Rectal smooth muscle tissue (tissue), 1 donor: ENCODE measurements around the gene SETD4.

Source experiments
- H3K27ac ChIP-seq: one replicate; pipeline ENCODE4 v1.7.0; 2013; ENCODE audit warnings: low read depth, low read length, inconsistent platforms
- H3K27me3 ChIP-seq: one replicate; pipeline ENCODE4 v1.7.0; 2013; ENCODE audit warnings: low read length; ENCODE audit not compliant: control insufficient read depth, insufficient read depth
- H3K36me3 ChIP-seq: one replicate; pipeline ENCODE4 v1.7.0; 2013; ENCODE audit warnings: low read length; ENCODE audit not compliant: control insufficient read depth, insufficient read depth
- H3K4me1 ChIP-seq: one replicate; pipeline ENCODE4 v1.7.0; 2013; ENCODE audit warnings: low read length; ENCODE audit not compliant: control insufficient read depth, insufficient read depth
- H3K4me3 ChIP-seq: one replicate; pipeline ENCODE4 v1.7.0; 2013; ENCODE audit warnings: low read length
- H3K9ac ChIP-seq: one replicate; pipeline ENCODE4 v1.7.0; 2013; ENCODE audit warnings: low read length

SETD4 gene

GRCh38 chr21:35988416-35989137, 71.7 kb downstream of the SETD4 start:
- no peak overlapping the region for H3K27ac ChIP-seq
- no peak overlapping the region for H3K9ac ChIP-seq
- no peak overlapping the region for H3K4me3 ChIP-seq
- no peaks in the 10 kb centered on the region for H3K4me1 ChIP-seq
- H3K36me3 ChIP-seq = no peaks in the 10 kb centered on the region
- H3K27me3 ChIP-seq = no peaks in the 10 kb centered on the region

DNA sequence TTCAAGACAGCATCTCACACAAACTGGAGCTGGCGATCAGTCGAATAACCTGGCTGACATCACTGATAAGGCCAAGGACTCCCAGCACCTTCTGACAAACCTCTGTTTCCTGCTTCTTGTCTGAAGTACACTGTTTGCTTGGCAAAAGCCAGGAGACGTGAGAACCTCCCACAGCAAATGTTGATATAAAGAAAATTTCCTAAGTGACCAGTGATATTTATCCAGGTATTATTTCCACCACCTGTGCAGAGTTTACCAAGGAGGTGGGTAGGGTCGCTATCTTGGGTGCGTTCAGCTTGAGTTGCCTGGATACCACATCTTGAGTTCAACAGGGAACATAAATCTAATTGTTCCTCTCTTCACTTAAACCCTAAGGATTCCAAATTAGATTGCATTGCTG, 72.9 kb downstream of the SETD4 start:
- Histone ChIP-seq H3K4me1 (no peaks in the 10 kb centered on the region), H3K27me3 (no peaks in the 10 kb centered on the region), H3K4me3 (no peak overlapping the region), H3K27ac (no peak overlapping the region), H3K36me3 (no peaks in the 10 kb centered on the region), H3K9ac (no peak overlapping the region)

DNA sequence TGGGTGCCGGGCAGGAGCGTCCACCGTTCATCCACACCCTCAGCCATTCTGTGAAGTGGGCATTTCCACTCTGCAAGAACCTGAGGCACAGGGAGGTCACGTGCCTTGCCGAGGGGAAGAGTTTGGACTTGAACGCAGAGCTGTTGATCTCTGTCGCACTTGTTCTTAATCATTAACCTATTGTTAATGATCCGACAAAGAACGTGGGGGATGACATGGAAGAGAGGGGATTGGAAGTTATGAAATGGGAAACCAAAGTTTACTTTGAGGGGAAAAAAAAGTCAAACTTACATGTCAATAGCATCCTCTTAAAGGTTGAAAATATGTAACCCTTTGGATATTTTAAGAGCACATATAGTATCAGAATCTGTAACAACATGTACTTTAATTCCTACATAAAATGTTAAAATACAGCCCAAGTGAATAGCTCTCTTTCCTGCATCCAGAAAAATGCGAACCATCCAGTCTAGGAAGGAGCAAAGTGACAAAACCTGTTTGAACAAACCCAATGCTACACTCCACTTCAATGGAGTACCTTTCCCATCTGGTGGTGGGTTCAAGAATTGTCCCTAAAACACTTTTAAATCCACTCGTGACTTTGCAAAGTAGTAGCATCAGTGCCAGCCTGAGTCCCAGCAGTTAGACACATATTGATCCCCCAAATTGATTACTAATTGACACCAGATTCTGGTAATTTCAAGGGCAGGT, 75.5 kb downstream of the SETD4 start:
- Histone ChIP-seq H3K4me3 (no peak overlapping the region), H3K4me1 (no peaks in the 10 kb centered on the region), H3K9ac (no peak overlapping the region), H3K27ac (no peak overlapping the region), H3K36me3 (no peaks in the 10 kb centered on the region), H3K27me3 (no peaks in the 10 kb centered on the region)
